Sigmoid colon (tissue), 4 donors: ENCODE data around the gene FLOT2.

Experiments
- EP300 ChIP-seq, 4 donors: sonication (generic); formaldehyde crosslinking; IDR thresholded peaks; one replicate each; pipeline ENCODE4 v1.6.1; 2017; ENCODE audit warnings: antibody characterized with exemption in 4 of 4
- POLR2A ChIP-seq, 2 donors: fragments of 450-650 bp; IDR thresholded peaks; one replicate each; pipeline ENCODE4 v1.6.1; 2016; ENCODE audit warnings: antibody characterized with exemption in 2 of 2, mild to moderate bottlenecking in 2 of 2, moderate library complexity in 2 of 2
- POLR2AphosphoS5 ChIP-seq, 4 donors: sonication (generic); formaldehyde crosslinking; IDR thresholded peaks; one replicate each; pipeline ENCODE4 v1.6.1; 2017; ENCODE audit warnings: antibody characterized with exemption in 4 of 4
- TF ChIP-seq, protein P1 (sequence below), 4 experiments: fragments of 450-650 bp in 3 of 4; fragments of 200-600 bp in 1 of 4; IDR thresholded peaks; one replicate each; pipeline ENCODE4 v1.5.1; 2016 to 2019; ENCODE audit warnings: antibody characterized with exemption in 4 of 4, mild to moderate bottlenecking in 3 of 4, moderate library complexity in 2 of 4

GRCh38 chr17:28916302-28916934 lies 18.9 kb upstream of the FLOT2 start:
- TF ChIP-seq, protein P1, sequence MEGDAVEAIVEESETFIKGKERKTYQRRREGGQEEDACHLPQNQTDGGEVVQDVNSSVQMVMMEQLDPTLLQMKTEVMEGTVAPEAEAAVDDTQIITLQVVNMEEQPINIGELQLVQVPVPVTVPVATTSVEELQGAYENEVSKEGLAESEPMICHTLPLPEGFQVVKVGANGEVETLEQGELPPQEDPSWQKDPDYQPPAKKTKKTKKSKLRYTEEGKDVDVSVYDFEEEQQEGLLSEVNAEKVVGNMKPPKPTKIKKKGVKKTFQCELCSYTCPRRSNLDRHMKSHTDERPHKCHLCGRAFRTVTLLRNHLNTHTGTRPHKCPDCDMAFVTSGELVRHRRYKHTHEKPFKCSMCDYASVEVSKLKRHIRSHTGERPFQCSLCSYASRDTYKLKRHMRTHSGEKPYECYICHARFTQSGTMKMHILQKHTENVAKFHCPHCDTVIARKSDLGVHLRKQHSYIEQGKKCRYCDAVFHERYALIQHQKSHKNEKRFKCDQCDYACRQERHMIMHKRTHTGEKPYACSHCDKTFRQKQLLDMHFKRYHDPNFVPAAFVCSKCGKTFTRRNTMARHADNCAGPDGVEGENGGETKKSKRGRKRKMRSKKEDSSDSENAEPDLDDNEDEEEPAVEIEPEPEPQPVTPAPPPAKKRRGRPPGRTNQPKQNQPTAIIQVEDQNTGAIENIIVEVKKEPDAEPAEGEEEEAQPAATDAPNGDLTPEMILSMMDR (IDR thresholded peaks at IDR 0.05) = peak; percentile 11 to 62 (median 62)
- TF ChIP-seq POLR2A (IDR thresholded peaks at IDR 0.05) (no peak), POLR2AphosphoS5 (IDR thresholded peaks at IDR 0.05) (no peak), EP300 (IDR thresholded peaks at IDR 0.05) (no peak)
